ENCODE results near the gene GTPBP3. TPM values are rescaled to one million over a fixed set of nuclear protein-coding genes. Genes with fewer than 3 reads are reported as not detected.

The GTPBP3 gene
- total RNA-seq, 1 donor from 2014 or later: 10.8 TPM

- TF ChIP-seq CTCF (IDR thresholded peaks at IDR 0.05; ENCODE audit: borderline replicate concordance): peak; percentile 98
- DNase-seq: peak; percentile 79
- H3K9me3 ChIP-seq (replicated peaks): no peaks in the 10 kb centered on the region
- peaks cover 15% of the 10 kb centered on the region for H3K27me3 ChIP-seq (ENCODE audit: low read depth)
- H3K36me3 ChIP-seq: peaks cover 6% of the 10 kb centered on the region
- peaks cover 46% of the 10 kb centered on the region for H3K4me1 ChIP-seq
- peak overlapping the region; percentile 70 for H3K27ac ChIP-seq (replicated peaks)
- intact Hi-C loops (cut with micrococcal nuclease): loop anchor here (2.0 kb wide), 1 partner anchor 41 kb away; no protein-coding TSS in a partner anchor
- no peak overlapping the region for H3K4me3 ChIP-seq
These were observed 8.8 kb downstream of the GTPBP3 start for GRCh38 chr19:17346109-17346671.

DNA sequence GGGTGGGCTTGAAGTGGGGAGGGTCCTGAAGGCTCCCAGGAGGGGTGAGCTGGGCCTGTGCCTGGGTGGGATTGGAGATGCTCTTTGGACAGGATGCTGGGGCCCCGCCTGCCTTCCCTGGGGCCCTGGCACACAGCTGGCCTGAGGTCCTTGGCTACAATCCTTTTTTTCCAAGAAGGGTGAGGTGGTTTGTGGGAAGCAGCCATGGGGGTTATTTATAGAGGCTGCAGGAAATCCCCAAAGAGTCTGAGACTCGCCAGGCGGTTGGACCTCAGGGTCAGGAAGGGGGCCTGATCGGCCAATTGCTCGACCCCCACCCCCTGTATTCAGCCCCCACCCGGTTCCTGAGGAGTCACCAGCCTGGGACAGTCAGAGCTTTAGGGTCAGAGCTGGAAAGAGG lies 10.0 kb downstream of the GTPBP3 start:
- Histone ChIP-seq H3K4me3 (no peak overlapping the region), H3K36me3 (no peaks in the 10 kb centered on the region), H3K9me3 (replicated peaks) (no peaks in the 10 kb centered on the region), H3K4me1 (peaks cover 55% of the 10 kb centered on the region), H3K27me3 (ENCODE audit: low read depth) (peaks cover 26% of the 10 kb centered on the region), H3K27ac (replicated peaks) (peak overlapping the region; percentile 70)
- no peak for DNase-seq
- TF ChIP-seq CTCF (IDR thresholded peaks at IDR 0.05; ENCODE audit: borderline replicate concordance): no peak
- intact Hi-C loops (cut with micrococcal nuclease): loop anchor here (2.0 kb wide), 1 partner anchor 39 kb away; no protein-coding TSS in a partner anchor

DNA sequence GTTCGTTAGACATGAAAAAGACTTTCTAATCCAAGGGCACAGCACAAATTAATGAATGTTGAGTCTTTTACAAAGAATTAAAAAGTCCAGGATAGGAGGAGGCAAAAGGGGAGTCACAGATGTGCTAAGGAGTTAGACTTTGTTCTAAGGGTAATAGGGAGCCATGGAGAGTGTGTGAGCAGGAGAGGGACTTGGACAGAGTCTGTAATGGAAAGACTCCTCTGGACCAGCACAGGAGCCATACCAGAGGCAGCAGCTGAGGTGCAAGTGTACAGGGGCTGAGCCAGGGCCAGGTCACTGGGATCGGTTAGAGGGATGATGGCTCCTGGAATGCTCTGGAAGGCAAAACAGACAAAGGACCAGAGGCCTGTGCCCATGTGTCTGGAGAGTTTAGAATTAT lies 10.5 kb downstream of the GTPBP3 start:
- no peak for DNase-seq
- no peaks in the 10 kb centered on the region for H3K9me3 ChIP-seq (replicated peaks)
- no peak overlapping the region for H3K4me3 ChIP-seq
- no peaks in the 10 kb centered on the region for H3K36me3 ChIP-seq
- H3K4me1 ChIP-seq: peaks cover 60% of the 10 kb centered on the region
- peak overlapping the region; percentile 70 for H3K27ac ChIP-seq (replicated peaks)
- TF ChIP-seq CTCF (IDR thresholded peaks at IDR 0.05; ENCODE audit: borderline replicate concordance): no peak
- intact Hi-C loops (cut with micrococcal nuclease): loop anchor here (2.0 kb wide), 1 partner anchor 39 kb away; no protein-coding TSS in a partner anchor
- peaks cover 32% of the 10 kb centered on the region for H3K27me3 ChIP-seq (ENCODE audit: low read depth)

GRCh38 chr19:17348700-17349099 lies 11.3 kb downstream of the GTPBP3 start:
- peak; percentile 66 for DNase-seq
- no peak for TF ChIP-seq CTCF (IDR thresholded peaks at IDR 0.05; ENCODE audit: borderline replicate concordance)
- Histone ChIP-seq H3K36me3 (no peaks in the 10 kb centered on the region), H3K9me3 (replicated peaks) (no peaks in the 10 kb centered on the region), H3K4me3 (no peak overlapping the region), H3K27ac (replicated peaks) (peak overlapping the region; percentile 70), H3K4me1 (peaks cover 66% of the 10 kb centered on the region), H3K27me3 (ENCODE audit: low read depth) (peaks cover 34% of the 10 kb centered on the region)
- intact Hi-C loops (cut with micrococcal nuclease): no loop called here

GRCh38 chr19:17351815-17352435 lies 14.6 kb downstream of the GTPBP3 start:
- intact Hi-C loops (cut with micrococcal nuclease): no loop called here
- DNase-seq: no peak
- H3K27ac ChIP-seq (replicated peaks): no peak overlapping the region
- peaks cover 34% of the 10 kb centered on the region for H3K27me3 ChIP-seq (ENCODE audit: low read depth)
- no peak for TF ChIP-seq CTCF (IDR thresholded peaks at IDR 0.05; ENCODE audit: borderline replicate concordance)
- peaks cover 56% of the 10 kb centered on the region for H3K4me1 ChIP-seq
- H3K9me3 ChIP-seq (replicated peaks): no peaks in the 10 kb centered on the region
- H3K4me3 ChIP-seq: no peak overlapping the region
- H3K36me3 ChIP-seq: no peaks in the 10 kb centered on the region

All from left ventricle myocardium inferior (tissue), 1 donor.